ENCODE results near the gene SEMA3D. TPM values are rescaled to one million over a fixed set of nuclear protein-coding genes. Genes with fewer than 3 reads are reported as not detected.

Gene SEMA3D
- polyA plus RNA-seq, 4 donors, result 34.4 to 68.9 (median 51.3) TPM

DNA sequence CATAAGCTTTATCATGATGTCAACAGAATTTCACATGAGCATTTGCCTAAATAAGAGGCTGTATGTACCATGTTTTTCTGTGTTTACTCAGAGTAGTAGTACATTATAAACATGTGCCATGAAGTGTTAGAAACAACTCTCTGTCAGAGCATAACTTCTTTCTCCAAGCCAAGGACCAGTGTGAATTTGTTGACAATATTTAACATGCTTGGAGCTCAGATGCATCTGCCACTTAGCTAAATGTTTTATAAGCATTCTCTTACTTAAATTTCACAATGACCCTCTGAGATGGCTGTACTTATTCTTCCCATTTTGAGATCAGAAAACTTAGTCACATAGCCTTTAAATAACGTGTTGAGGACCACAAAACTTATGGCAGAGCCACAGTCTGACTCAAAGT, 105.0 kb downstream of the SEMA3D start:
- no peak for DNase-seq (ENCODE audit: low read depth in 4 of 4, low spot score in 3 of 4)

DNA sequence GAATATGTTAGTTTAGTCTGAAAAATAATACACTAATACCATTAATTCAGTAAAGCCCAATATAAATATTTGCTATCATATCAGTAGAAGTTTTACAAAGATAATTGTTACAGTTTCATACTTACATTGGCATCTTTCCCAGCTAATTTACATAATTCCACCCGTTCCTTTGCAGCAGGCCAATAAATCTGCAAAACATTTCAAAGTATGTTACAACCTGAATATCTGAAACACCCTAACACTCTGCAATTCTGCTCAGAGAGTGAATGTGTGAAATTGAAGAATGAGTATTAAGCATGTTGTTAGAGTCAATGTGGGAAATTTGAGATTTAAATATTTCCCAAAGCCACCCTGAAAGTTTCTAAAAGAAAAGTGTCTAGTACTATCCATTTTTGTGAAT, 105.5 kb downstream of the SEMA3D start:
- DNase-seq (ENCODE audit: low read depth in 4 of 4, low spot score in 3 of 4), result no peak

DNA sequence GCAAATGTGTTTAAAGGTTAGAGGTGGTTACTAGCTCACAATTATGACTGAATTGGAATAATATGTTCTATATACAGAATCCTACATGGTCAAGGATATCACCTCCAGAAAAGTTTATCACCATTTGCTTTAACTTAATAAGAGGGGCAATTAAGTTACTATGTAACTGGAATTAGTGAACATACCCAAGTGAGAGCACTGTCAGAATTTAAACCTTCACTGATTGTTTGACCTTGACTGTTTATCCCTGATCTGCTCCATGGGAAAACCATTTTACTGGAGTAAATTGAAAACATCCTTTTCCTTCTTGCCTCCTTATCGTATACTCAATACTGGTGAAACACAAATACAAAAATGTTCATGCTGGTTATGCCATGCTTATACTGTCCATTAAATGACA, 107.4 kb downstream of the SEMA3D start:
- DNase-seq (ENCODE audit: low read depth in 4 of 4, low spot score in 3 of 4), result no peak

DNA sequence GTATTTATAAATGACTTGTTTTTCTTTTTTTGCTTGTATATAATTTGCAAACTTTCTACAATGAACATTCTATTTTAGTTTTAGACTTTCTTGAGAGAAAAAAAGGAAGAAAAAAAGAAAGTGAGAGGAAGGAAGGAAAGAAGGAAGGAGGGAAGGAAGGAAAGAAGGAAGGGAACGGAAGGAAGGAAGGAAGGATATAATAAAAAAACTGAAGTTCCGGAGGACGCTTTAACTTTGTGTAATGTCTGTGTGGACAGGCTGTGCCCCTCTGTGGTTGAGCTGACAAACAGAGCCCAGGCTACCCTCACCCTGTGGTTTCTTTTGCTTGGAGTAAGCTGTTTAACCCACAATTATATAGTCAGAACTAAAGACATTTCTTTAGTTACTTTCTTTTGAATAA, 108.7 kb downstream of the SEMA3D start:
- DNase-seq (ENCODE audit: low read depth in 4 of 4, low spot score in 3 of 4), result no peak

DNA sequence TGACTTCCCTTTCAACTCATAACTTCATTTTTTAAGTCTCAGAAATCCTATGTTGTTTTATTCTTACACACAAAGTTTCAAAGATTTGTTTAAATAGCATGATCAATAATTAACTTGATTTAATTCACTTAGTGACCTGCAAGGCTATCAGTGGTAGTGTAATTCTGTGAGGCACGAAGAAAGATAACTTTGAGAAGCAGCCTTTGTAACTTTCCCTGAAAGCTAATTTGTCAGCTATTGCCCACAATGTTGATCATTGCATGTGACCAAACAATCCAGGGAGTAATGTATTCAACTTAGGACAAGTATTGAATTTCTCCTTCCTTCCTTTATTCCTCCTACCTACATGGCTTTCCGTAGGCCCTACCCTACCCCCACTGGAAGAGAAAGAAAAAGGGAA, 111.0 kb downstream of the SEMA3D start:
- DNase-seq (ENCODE audit: low read depth in 4 of 4, low spot score in 3 of 4), result no peak

DNA sequence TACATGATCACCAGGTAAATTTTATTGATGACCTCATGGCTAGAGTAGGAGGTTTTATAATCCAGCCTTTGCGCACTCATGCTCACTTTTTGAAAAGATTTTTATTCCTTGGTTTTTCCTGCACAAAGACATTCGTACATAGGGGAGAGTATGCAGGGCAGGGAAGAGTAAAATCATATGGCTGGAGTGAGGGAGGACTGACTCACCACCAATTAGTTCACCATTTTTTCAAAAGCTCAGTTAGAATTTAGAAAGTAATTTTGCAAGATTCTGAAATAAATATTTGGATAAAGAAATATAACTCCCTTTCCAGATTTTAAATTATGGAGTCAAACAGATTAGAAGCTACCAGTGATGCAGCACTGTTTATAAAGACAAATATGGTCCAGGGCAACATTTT, 111.9 kb downstream of the SEMA3D start:
- DNase-seq (ENCODE audit: low read depth in 4 of 4, low spot score in 3 of 4), result no peak

DNA sequence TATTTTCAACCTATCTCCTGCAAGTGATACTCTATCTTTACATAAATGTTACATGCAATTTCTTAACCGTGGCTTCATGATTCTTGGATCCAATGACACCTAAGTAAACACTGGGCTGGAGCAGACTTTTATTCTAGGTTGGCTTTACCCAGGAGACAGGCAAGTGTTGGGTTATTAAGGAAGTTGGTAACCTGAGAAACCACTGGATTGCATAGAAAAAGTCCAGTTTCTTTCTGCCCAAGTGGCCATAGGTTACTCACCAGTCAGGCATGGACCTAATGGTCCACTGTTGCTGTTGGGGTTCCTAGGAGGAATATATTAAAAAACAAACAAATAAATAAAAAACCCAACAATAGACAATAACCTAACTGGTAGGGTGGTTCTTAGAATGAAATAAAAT, 112.8 kb downstream of the SEMA3D start:
- no peak for DNase-seq (ENCODE audit: low read depth in 4 of 4, low spot score in 3 of 4)

DNA sequence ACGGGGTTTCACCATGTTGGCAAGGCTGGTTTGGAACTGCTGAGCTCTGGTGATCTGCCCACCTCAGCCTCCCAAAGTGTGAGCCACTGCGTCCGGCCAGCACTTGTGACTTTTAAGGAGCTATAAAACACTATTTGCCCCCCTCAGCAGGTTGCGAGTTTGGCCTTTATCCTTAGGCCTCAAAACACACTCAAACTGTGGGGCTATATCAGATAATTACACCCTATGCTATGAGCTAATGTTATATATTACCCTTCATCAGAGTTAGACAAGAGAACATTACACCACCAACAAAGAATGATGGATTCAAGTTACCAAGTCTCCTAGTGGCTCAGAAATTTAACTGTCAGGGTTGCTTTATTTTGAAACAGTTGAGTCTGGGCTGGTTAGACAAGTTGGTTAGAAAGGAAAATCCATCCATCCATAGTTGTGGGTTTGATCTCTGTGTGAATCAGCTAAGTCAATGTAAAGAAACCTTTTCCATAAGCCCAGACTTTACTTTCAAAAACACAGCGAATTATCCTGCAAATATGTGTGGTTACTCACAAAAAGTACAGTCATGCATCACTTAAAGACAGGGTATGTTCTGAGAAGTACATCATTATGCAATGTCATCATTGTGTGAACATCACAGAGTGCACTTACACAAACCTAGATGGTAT, 115.8 kb downstream of the SEMA3D start:
- DNase-seq (ENCODE audit: low read depth in 4 of 4, low spot score in 3 of 4), result no peak

DNA sequence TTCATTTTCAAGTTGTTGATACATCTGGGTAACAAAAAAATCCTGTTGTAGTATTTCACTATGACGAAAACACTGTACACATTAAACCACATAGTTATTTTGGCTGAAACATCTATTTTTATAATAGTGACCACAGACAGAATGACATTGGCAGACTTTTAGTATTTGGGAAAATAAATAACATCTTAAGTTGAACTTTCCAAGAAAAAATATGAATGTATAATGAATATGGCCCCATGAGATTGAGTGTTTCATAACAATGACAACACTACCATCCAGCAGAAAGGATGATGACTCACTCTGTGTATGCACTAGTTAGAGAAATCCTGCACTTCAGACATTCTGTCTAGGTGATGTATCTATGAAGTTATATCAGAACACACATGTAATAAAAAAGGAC, 118.1 kb downstream of the SEMA3D start:
- DNase-seq (ENCODE audit: low read depth in 4 of 4, low spot score in 3 of 4), result no peak

DNA sequence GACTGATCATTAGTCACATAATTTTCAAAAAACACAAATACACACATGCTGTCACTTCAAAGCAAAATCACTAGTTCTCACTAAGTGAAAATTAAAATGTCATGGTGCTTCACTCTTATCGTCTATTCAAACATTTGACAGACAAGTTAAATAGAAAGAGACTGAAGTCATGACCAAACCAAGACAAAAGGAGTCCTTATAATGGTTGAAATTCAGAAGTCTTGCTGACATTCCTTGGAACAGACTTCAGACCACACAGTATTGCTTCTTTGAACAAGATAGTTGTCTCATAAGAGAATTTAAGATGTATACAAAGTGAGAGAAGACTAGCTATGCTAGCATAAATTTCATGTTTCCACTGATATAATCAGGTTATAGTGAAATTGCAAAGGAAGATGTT, 119.5 kb downstream of the SEMA3D start:
- no peak for DNase-seq (ENCODE audit: low read depth in 4 of 4, low spot score in 3 of 4)

DNA sequence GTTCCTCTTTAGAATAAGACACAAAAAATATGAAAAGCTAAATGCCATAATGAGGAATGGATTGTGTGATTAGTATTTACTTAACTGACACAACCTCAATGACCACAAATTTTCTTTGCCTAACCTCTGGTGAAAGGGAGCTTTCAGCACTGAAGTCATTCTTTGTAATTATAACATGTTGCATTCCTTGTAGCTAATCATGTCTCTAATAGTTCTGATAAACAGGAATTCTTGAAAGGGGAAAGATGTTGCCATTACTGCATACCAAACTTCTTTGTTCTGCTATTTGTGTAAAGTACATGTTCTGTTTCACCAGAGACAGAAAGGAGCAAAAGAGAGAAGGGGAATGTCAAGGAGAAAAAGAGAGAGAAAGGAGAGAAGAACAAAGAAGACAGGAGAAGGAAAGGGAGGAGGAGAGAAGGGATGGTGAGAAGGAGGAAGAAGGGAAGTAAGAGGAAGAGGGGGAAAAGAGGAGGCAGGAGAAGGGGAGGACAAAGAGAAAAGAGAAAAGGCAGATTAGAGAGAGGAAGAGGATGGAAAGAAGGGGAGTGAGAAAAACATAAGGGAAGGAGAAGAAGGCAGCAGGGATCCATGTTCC, 120.9 kb downstream of the SEMA3D start:
- DNase-seq (ENCODE audit: low read depth in 4 of 4, low spot score in 3 of 4), result no peak

DNA sequence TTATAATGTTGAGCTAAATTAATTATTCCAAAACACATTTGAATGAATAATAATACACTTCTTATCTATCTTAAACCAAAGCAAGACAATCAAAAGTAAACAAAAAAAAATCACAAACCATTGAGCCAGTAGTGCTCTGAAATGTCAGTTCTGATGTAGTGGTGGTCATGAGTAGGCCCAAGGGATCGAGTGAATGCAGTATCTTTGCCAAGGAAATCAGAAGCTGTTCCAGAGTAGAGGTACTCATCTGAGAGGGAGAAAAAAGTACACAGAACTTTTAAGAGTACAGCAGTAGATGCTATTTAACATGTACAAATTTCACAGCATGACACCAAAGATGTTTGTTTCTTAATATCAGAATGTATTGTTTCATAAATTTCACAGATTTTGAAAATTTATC, 121.5 kb downstream of the SEMA3D start:
- DNase-seq (ENCODE audit: low read depth in 4 of 4, low spot score in 3 of 4), result peak in 1 of 4 donors; percentile 35

DNA sequence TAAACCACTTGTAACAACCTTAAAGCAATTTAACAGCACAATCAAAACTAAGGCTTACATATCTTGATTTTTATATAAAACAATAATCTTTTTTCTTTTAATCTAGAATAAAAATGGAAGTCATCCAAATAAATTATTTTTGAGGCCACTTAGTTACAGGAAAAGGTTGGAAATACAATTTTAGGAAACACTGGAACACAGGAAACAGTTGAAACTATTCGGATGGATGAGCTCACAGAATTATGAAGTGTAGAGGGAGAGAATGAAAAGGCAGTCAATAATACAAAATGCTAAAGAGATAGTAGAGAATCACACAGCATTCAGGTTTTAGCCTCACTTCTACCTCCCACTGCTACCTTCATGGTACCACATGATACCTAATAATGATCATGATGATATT, 124.2 kb downstream of the SEMA3D start:
- DNase-seq (ENCODE audit: low read depth in 4 of 4, low spot score in 3 of 4), result no peak

DNA sequence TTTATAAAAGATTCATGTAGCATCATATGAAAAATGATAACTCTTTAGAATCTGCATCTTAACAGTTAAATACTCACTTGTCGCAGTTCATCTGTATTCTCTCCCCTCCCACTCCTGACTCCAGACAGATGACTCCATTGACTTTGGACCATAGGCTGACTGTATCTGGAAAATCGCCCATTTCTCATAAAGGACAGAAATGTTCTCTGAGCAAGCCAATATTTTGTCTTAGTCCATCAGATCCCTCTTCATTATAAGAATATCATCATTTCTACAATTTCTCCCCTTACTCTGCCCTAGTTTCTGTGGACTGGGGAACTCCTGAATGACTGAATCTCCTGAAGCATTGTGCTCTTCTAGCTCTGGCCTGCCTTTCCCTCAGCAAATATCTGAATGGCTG, 125.4 kb downstream of the SEMA3D start:
- DNase-seq (ENCODE audit: low read depth in 4 of 4, low spot score in 3 of 4), result no peak

DNA sequence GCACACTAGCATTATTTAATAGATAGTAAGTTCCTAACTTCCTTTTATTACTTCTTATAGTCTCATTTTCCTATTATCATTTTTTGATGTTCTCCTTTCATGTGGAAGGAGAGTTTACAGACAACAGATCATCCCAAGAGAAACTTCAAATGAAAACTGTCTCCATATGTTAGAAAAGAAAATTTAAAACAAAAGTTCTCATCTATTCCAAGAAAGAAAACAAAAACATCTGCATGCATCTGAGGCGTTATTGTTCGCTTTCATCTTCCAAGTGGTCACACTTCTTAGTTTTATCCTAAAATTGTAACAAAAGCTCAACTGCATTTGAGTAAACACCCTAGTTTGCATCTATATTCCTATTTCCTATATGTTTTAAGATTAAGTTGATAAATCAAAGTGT, 126.2 kb downstream of the SEMA3D start:
- DNase-seq (ENCODE audit: low read depth in 4 of 4, low spot score in 3 of 4), result no peak

DNA sequence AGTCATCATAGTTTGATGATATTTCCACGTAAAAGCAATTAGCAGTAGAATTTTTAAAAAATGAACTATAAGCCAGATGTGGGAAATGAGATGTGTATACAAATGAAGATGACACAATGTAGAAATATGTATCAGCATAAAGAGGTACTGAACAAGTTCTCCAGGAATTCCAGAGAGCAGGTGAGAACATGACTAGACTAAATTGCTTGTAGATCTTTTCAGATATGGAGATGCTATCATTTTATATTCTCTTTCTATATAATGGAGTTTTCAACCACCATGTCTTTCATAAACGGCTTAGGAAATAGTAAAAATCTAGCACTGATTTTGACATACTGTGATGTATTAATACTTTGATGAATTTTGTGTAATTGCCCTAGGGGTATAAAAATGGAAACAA, 130.9 kb downstream of the SEMA3D start:
- DNase-seq (ENCODE audit: low read depth in 4 of 4, low spot score in 3 of 4), result no peak

DNA sequence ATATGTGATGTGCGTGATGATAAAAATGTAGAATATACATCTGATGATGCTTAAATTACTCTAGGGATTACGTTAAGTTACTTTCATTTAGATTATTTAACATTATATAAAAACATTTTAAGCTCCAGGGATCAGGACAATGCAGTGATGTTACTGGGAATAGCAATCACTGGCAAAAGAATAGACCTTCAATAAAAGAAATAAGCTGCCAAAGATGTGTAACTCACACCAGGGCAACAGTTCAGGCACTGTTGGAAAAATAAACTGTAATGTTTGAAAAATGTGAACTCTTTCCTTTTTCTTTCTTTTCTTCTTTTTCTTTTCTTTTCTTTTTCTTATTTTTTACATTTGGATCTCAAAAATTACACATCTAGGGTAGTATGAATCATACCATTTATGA, 131.7 kb downstream of the SEMA3D start:
- DNase-seq (ENCODE audit: low read depth in 4 of 4, low spot score in 3 of 4), result no peak

DNA sequence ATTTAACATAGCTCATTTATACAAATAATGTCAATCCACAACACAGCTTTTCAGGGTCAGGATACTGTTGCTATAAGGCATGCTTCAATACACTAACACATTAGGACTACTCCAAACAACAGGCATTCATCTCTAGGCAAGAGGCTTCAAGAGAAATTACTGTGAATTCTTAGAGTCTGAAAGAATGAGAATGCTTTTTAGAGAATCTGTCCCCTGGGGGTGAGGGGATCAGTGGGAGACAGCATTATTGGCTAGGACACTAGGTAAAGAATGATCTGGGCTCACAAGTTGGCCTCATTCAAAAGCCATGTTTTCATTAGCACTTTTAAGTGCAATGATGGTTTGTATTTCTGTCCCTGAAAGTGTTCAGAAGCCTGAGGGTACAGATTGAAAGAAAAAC, 132.6 kb downstream of the SEMA3D start:
- DNase-seq (ENCODE audit: low read depth in 4 of 4, low spot score in 3 of 4), result no peak

DNA sequence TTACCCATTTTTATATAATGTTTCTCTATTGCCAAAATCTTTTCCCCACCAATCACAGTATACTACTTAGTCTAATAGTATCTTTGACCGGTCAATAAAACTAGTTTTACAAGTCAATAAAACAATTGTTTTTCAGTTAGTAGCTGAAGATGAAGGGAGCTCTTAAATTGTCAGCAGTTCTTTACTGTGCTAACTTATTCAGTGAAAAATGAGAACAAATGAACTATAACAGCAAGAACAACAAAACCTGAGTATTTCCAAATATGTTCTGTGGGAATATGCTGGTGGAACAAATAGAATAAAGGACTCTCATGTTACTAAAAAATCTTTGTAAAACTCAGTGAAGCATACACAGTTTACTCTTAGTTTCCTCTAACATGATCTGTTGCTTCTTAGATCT, 134.0 kb downstream of the SEMA3D start:
- no peak for DNase-seq (ENCODE audit: low read depth in 4 of 4, low spot score in 3 of 4)

DNA sequence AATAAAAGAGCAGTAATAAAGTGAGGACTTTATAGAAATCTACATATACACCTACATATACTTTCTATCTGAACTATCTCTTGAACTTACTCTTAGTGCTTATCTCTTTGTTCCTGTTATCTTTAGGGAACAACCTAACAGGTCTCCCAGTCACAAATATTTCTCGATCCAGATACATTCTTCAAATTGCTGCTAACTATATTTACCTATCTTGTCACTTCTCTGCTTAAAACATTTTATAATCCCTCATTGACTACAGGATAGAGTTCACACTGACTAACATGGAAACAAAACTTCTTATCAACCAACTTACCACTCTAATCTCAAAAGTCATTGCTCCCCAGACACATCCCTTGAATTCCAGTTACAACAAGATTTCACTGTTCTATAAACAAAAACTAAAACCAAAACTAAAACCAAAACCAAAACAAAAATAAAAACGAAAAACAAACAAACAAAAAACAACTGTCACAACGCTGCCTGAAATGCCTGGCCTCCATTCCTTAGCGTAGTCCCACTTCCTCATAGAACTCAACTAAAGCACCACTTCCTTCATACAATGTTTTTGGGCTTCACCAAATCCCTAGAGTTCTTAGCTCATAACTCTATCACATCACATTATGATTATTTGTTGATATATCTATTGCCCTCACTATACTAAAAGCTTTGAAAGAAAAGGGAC, 134.7 kb downstream of the SEMA3D start:
- no peak for DNase-seq (ENCODE audit: low read depth in 4 of 4, low spot score in 3 of 4)

DNA sequence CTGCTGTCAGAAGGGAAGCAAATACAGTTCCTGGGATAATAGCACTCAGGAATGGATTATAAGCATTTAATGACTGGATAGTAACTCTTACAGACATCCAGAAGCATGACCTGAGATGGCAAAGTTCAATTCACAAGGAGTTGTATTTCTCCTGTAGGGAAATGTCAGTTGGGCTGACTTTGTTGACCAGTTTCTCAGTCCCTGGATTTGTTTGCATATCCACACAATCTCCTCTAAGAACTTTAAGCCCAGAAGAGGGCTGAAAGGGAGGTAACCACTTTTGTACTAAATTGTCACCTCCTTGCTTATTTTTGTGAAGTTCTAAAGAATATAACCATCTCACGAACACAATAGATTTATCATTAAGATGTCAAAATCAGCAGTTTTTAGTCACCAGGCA, 140.3 kb downstream of the SEMA3D start:
- DNase-seq (ENCODE audit: low read depth in 4 of 4, low spot score in 3 of 4), result no peak

DNA sequence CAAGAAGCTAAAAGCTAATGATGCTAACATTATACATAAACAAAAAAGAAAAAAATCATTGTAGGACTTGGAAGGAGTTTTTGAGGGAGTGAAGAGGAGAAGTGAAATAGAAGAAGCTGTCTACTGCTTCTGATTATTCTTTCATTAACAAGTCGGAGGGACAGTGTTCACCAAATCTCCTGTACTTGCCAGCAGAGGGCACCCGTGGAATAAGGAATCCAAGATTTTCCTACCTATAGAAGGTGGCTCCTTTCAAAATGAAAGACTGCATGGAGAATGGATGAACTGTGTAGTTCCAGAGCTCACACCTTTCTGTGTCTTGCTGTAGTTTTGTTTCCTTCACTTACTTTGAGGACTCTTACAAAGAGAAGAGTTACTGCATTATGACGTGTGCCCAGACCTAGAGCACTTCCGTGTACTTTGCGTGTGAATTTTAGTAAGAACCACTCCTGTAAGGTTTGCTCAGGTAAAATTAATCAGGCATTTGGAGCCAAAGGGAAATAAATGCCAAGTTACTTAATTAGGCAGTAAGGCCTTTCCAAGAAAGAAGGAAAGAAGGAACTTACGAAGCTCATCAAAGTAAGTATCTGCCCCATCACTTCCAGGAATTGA, 145.1 kb downstream of the SEMA3D start:
- DNase-seq (ENCODE audit: low read depth in 4 of 4, low spot score in 3 of 4), result peak in 3 of 4 donors; percentile 46 to 56 (median 51)

Measured in left renal pelvis (tissue), 4 donors.